Measurements from ENCODE around the gene CAMK2B. TPM values are rescaled to one million over a fixed set of nuclear protein-coding genes. Genes with fewer than 3 reads are reported as not detected.

Gene CAMK2B
- polyA plus RNA-seq, 3 donors, result 0.13 TPM; not detected in 2

DNA sequence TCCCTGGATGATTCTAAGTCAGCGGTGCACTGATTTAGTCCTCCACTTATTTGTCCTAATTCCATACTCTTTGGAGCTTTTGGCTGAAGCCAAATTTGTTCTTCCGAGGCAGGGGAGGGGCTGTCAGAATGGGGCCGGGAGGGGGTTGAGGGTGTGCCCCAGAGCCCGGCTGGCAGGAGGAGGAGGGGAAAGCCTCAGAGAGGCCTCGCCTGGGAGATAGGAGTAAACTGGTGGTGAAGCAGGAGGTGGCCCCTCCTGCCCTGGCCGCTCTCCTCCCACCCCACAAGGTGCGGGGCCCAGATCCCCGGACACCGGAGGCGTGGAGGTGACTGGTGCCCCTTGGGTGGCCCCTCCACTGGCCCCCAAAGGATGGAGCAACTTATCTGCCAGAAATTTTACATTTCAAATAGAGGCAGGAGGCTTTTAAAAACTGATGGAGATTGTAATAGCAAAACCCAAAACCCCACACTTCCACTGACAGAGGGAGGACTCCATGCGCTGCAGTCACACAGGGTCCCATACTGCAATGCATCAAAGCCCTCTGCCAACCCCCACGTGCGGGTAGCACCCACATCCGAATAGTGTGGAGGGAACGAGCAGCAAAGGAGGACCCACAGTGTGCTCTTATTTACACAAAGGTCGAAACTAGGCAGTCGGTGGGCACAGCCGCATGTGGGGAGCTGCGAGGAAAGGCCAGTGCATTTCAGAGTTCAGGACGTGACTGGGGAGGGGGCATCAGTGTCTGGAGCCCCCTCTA, 61.9 kb downstream of the CAMK2B start:
- Histone ChIP-seq H3K27me3 (ENCODE audit: control insufficient read depth in 2 of 2, insufficient read depth in 2 of 2, low read length in 2 of 2) (no peaks in the 10 kb centered on the region), H3K36me3 (replicated peaks in 1 of 2; ENCODE audit: control insufficient read depth in 1 of 2, insufficient read depth in 2 of 2, low read length in 2 of 2) (no peaks in the 10 kb centered on the region), H4K20me1 (ENCODE audit: insufficient read depth, low read length) (no peaks in the 10 kb centered on the region), H3K9ac (ENCODE audit: insufficient read depth, low read length, poor library complexity, severe bottlenecking) (no peak overlapping the region), H3K4me3 (replicated peaks in 1 of 3; ENCODE audit: low read depth in 2 of 3, low read length in 3 of 3) (no peak overlapping the region), H3K79me2 (ENCODE audit: insufficient read depth, low read length) (no peaks in the 10 kb centered on the region), H2AFZ (ENCODE audit: insufficient read depth, low read depth, low read length, poor library complexity, severe bottlenecking) (no peak overlapping the region), H3K9me3 (replicated peaks in 1 of 2; ENCODE audit: control insufficient read depth in 1 of 2, insufficient read depth in 1 of 2, low read length in 2 of 2) (no peaks in the 10 kb centered on the region), H3K4me2 (replicated peaks; ENCODE audit: extremely low read depth, low read length, poor library complexity, severe bottlenecking) (no peak overlapping the region), H3K27ac (ENCODE audit: low read depth in 1 of 2, low read length in 2 of 2) (no peak overlapping the region), H3K4me1 (ENCODE audit: control insufficient read depth in 1 of 2, insufficient read depth in 2 of 2, low read length in 2 of 2) (peaks cover under 1% of the 10 kb centered on the region in 2 donors)
- Mint-ChIP-seq H3K4me1 (peaks cover 2% of the 10 kb centered on the region), H3K27me3 (ENCODE audit: low read depth in 3 of 3) (peaks cover 0 to 9% (median 0%) of the 10 kb centered on the region in 3 donors), H3K36me3 (no peaks in the 10 kb centered on the region), H3K9me3 (peaks cover 0 to 2% (median 0%) of the 10 kb centered on the region in 7 donors), H3K4me3 (no peak overlapping the region), H3K27ac (no peak overlapping the region)
- WGBS (ENCODE audit: insufficient coverage), result 90% methylated on average over 7 of the region's 20 CpGs
- intact Hi-C loops (cut with micrococcal nuclease), result no loop called here
- no peak for DNase-seq
- TF ChIP-seq, protein P1, sequence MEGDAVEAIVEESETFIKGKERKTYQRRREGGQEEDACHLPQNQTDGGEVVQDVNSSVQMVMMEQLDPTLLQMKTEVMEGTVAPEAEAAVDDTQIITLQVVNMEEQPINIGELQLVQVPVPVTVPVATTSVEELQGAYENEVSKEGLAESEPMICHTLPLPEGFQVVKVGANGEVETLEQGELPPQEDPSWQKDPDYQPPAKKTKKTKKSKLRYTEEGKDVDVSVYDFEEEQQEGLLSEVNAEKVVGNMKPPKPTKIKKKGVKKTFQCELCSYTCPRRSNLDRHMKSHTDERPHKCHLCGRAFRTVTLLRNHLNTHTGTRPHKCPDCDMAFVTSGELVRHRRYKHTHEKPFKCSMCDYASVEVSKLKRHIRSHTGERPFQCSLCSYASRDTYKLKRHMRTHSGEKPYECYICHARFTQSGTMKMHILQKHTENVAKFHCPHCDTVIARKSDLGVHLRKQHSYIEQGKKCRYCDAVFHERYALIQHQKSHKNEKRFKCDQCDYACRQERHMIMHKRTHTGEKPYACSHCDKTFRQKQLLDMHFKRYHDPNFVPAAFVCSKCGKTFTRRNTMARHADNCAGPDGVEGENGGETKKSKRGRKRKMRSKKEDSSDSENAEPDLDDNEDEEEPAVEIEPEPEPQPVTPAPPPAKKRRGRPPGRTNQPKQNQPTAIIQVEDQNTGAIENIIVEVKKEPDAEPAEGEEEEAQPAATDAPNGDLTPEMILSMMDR (IDR thresholded peaks at IDR 0.05), result no peak

DNA sequence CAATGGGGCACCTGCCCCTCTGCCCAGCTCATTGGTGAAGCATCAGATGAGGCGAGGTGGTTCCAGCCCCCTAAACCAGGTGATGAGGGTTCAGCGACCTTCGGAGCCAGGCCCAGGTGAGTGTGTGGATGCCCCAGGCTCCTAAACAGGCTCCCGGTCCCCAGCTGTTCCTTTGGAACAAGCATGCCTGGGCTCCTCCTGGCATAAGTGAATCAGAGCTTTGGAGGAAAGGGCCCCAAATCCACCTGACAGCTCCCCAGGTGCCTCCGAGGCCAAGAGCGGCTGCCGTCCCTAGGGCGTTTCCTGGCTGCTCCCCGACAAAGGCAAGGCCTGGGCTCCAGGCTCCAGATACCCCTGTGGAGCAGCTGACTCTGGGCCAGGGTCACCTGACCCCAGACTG, 63.4 kb downstream of the CAMK2B start:
- no peaks in the 10 kb centered on the region for H3K79me2 ChIP-seq (ENCODE audit: insufficient read depth, low read length)
- no peaks in the 10 kb centered on the region for H3K36me3 ChIP-seq (replicated peaks in 1 of 2; ENCODE audit: control insufficient read depth in 1 of 2, insufficient read depth in 2 of 2, low read length in 2 of 2)
- peaks cover 15% of the 10 kb centered on the region for H3K4me1 Mint-ChIP-seq
- no peak overlapping the region for H3K4me3 Mint-ChIP-seq
- no peak for DNase-seq
- no peaks in the 10 kb centered on the region for H3K36me3 Mint-ChIP-seq
- H3K27ac ChIP-seq (ENCODE audit: low read depth in 1 of 2, low read length in 2 of 2), result no peak overlapping the region
- H3K27ac Mint-ChIP-seq, result no peak overlapping the region
- H2AFZ ChIP-seq (ENCODE audit: insufficient read depth, low read depth, low read length, poor library complexity, severe bottlenecking), result no peak overlapping the region
- no peak overlapping the region for H3K9ac ChIP-seq (ENCODE audit: insufficient read depth, low read length, poor library complexity, severe bottlenecking)
- H3K4me2 ChIP-seq (replicated peaks; ENCODE audit: extremely low read depth, low read length, poor library complexity, severe bottlenecking), result no peak overlapping the region
- no peaks in the 10 kb centered on the region for H3K27me3 ChIP-seq (ENCODE audit: control insufficient read depth in 2 of 2, insufficient read depth in 2 of 2, low read length in 2 of 2)
- TF ChIP-seq, protein P1 (IDR thresholded peaks at IDR 0.05), result no peak
- intact Hi-C loops (cut with micrococcal nuclease), result no loop called here
- H4K20me1 ChIP-seq (ENCODE audit: insufficient read depth, low read length), result no peaks in the 10 kb centered on the region
- H3K4me1 ChIP-seq (ENCODE audit: control insufficient read depth in 1 of 2, insufficient read depth in 2 of 2, low read length in 2 of 2), result peaks cover 13 to 14% of the 10 kb centered on the region in 2 donors
- 93% methylated on average over 9 of the region's 9 CpGs for WGBS (ENCODE audit: insufficient coverage)
- no peaks in the 10 kb centered on the region for H3K9me3 ChIP-seq (replicated peaks in 1 of 2; ENCODE audit: control insufficient read depth in 1 of 2, insufficient read depth in 1 of 2, low read length in 2 of 2)
- peaks cover 0 to 9% (median 0%) of the 10 kb centered on the region in 3 donors for H3K27me3 Mint-ChIP-seq (ENCODE audit: low read depth in 3 of 3)
- H3K4me3 ChIP-seq (replicated peaks in 1 of 3; ENCODE audit: low read depth in 2 of 3, low read length in 3 of 3), result no peak overlapping the region
- peaks cover 0 to 2% (median 0%) of the 10 kb centered on the region in 7 donors for H3K9me3 Mint-ChIP-seq

Measured in CD14-positive monocyte (primary cell).